SJCRH30 (cell line): ENCODE measurements around the gene PLCD4. TPM values are rescaled to one million over a fixed set of nuclear protein-coding genes. Genes with fewer than 3 reads are reported as not detected.

Source experiments
- DNase-seq, 2 experiments: peaks; one replicate each; pipeline ENCODE4 v3.0.0-alpha.2; 2015 to 2020
- H3K27ac ChIP-seq: fragments of 250-450 bp; sonication (Bioruptor Pico); 2 replicates; pipeline ENCODE4 v1.5.1; 2020; ENCODE audit warnings: mild to moderate bottlenecking, moderate library complexity
- H3K27me3 ChIP-seq: fragments of 250-450 bp; sonication (Bioruptor Pico); 2 replicates; pipeline ENCODE4 v1.5.1; 2020; ENCODE audit warnings: mild to moderate bottlenecking, moderate library complexity
- H3K36me3 ChIP-seq: fragments of 250-450 bp; sonication (Bioruptor Pico); 2 replicates; pipeline ENCODE4 v1.5.1; 2020; ENCODE audit warnings: mild to moderate bottlenecking, moderate library complexity
- H3K4me1 ChIP-seq: fragments of 250-450 bp; sonication (Bioruptor Pico); 2 replicates; pipeline ENCODE4 v1.5.1; 2020; ENCODE audit warnings: mild to moderate bottlenecking, moderate library complexity
- H3K4me3 ChIP-seq: fragments of 250-450 bp; sonication (Bioruptor Pico); 2 replicates; pipeline ENCODE4 v1.5.1; 2020; ENCODE audit warnings: mild to moderate bottlenecking, moderate library complexity
- H3K9me3 ChIP-seq: fragments of 250-450 bp; sonication (Bioruptor Pico); replicated peaks from 2 replicates; pipeline ENCODE4 v1.5.1; 2020; ENCODE audit warnings: mild to moderate bottlenecking, moderate library complexity
- total RNA-seq: library from RNA; depleted of rRNA; stranded (reverse); fragments of >200 nt; shearing (Covaris generic); gene quantifications from 2 replicates; pipeline ENCODE4 v1.2.3, GENCODE V29; 2014; rRNA removed

Gene PLCD4
- total RNA-seq, 1 experiment from 2014 or later = 0.75 TPM

DNA sequence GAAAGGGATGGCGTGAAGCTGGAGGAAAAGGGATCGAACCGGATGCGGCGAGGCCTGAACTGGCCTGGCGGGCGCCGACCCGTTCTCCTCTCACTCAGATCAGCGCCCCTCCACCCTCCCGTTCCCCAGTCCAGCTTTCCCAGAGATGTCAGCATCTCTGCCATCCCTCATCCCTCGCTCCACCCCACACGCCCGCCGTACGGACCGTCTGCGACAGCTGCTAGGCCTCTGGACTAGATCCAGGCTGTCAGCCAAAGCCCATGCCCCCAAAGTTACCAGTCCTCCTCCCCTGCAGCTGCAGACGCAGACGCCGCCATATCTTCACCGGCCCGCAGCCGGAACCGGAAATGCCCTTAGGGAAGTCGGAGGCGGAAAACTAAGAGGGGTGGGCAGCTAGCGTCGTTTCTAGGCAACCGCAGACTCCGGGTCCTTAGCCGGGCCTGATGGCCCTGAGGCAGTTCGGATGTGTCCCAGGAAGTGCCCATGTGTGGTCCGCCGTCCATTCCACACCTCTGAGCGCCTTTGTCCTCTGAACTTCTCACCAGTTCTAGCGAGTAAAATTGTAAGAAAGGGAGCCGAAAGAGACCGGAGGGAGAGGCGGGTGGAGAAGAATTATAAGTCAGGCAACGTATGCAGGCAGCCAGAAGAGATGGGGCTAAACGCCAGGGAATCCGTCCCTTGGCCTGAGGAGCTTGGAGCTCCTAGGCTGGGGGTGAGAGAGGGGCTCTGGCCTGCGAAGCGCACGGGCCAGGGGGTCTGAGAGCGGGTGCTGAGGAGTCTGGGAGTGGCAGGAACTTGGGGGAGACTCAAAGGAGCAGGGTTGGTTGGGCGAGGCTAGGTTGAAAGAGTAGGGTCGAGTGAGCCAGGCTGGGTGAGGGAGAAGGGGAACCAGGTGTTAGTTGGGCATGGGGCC lies 64.2 kb downstream of the PLCD4 start, which contains the start of the genes RNF25 and STK36:
RNF25 (minus strand) TSS at position 349 of the 913 bp plus-strand sequence; CDS start at position 317, 32 bp downstream.
STK36 (plus strand) TSS at position 433 of the 913 bp plus-strand sequence. CDS start 744 bp downstream, outside the sequence.
- Histone ChIP-seq H3K4me3 (peak within 1 kb of the TSS; percentile 70), H3K27ac (peak within 1 kb of the TSS; percentile 76), H3K27me3 (no peaks in the 10 kb centered on the region), H3K4me1 (peaks cover 6% of the 10 kb centered on the region), H3K36me3 (no peaks in the 10 kb centered on the region; the same call in 1 of the 2 replicates), H3K9me3 (no peaks in the 10 kb centered on the region)
- peak; percentile 93 to 94 for DNase-seq

DNA sequence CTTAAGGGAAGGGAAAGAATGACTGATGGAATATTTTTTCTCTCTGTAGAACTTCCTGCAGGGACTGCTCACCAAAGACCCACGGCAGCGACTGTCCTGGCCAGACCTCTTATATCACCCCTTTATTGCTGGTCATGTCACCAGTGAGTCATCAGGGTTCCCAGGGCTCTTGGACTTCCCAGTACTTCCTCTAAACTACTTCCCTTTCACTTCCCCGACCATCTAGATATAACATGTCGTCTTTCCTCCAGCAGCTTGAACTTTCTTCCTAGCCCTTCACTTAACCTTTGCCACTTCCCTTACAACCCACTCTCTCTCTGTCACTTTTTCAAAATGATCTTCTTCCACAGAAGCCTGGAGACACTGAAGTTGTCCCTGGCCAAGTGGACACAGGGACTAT lies 71.4 kb downstream of the PLCD4 start:
- no peak for DNase-seq
- no peak overlapping the region for H3K4me3 ChIP-seq
- no peaks in the 10 kb centered on the region for H3K9me3 ChIP-seq
- H3K36me3 ChIP-seq = no peaks in the 10 kb centered on the region
- no peaks in the 10 kb centered on the region for H3K4me1 ChIP-seq
- no peak overlapping the region for H3K27ac ChIP-seq
- no peaks in the 10 kb centered on the region for H3K27me3 ChIP-seq

DNA sequence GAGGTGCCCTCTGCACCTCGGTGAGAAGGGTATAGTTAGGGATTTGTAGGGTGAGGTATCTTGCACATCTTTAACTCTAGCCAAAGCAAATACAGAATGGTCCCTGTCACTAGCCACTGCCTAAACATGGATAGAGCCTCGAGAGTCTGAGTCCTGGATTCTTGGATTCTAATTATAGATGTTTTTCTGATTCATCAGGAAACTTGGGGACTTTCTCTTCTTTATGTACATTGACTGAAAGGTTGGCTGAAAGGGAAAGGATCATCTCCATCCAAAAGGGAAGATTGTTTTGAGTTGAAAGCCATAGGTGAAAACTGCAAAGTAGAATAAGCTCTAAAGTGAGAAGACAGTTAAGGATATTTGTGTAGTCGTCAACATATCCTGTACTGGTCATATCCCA lies 72.4 kb downstream of the PLCD4 start:
- H3K4me1 ChIP-seq = no peaks in the 10 kb centered on the region
- no peak for DNase-seq
- no peaks in the 10 kb centered on the region for H3K36me3 ChIP-seq
- H3K27ac ChIP-seq = no peak overlapping the region
- H3K9me3 ChIP-seq = no peaks in the 10 kb centered on the region
- H3K27me3 ChIP-seq = no peaks in the 10 kb centered on the region
- H3K4me3 ChIP-seq = no peak overlapping the region

Other genes starting within 250 kb of the PLCD4 start
- gene SLC11A1, start 225.6 kb upstream of the PLCD4 start, total RNA-seq = 0.35 and 0.36 TPM in 2 replicates
- gene CTDSP1, start 208.0 kb upstream of the PLCD4 start, total RNA-seq = 61.5 and 69.9 TPM in 2 replicates
- gene VIL1, start 188.8 kb upstream of the PLCD4 start, total RNA-seq = 0.02 and 0.03 TPM in 2 replicates
- 30.2 and 34.9 TPM in 2 replicates for gene USP37, start 39.5 kb upstream of the PLCD4 start, total RNA-seq
- 166 and 188 TPM in 2 replicates for gene CNOT9, start 39.1 kb upstream of the PLCD4 start, total RNA-seq
- 14.6 and 15.0 TPM in 2 replicates for gene ZNF142, start 51.7 kb downstream of the PLCD4 start, total RNA-seq
- 33.7 and 34.6 TPM in 2 replicates for gene BCS1L, start 51.8 kb downstream of the PLCD4 start, total RNA-seq
- gene RNF25, start 64.1 kb downstream of the PLCD4 start, total RNA-seq = 18.5 and 22.6 TPM in 2 replicates
- gene STK36, start 64.2 kb downstream of the PLCD4 start, total RNA-seq = 11.2 and 14.9 TPM in 2 replicates
- 52.1 and 60.8 TPM in 2 replicates for gene TTLL4, start 102.9 kb downstream of the PLCD4 start, total RNA-seq
- 3.2 and 3.6 TPM in 2 replicates for gene CYP27A1, start 174.2 kb downstream of the PLCD4 start, total RNA-seq
- 0.13 and 0.16 TPM in 2 replicates for gene PRKAG3, start 223.9 kb downstream of the PLCD4 start, total RNA-seq